OCI-M2 (cell line): Measurements from ENCODE around the gene DHDDS.

Experiments
- DNase-seq: peaks from one replicate; lab custom pipeline; 2025; ENCODE audit not compliant: unreplicated experiment; lab: John Stamatoyannopoulos, UW

The DHDDS gene

GRCh38 chr1:26417111-26417759 lies 14.9 kb upstream of the DHDDS start:
- DNase-seq, result peak; percentile 22

- DNase-seq, result no peak
Observed at GRCh38 chr1:26418865-26419349, 13.2 kb upstream of the DHDDS start.

GRCh38 chr1:26419494-26419893 lies 12.6 kb upstream of the DHDDS start:
- no peak for DNase-seq

- DNase-seq, result no peak
Observed at GRCh38 chr1:26429721-26430120, 2.4 kb upstream of the DHDDS start.

GRCh38 chr1:26432793-26433192 lies 672 bp downstream of the DHDDS start:
- no peak for DNase-seq

- DNase-seq, result no peak
Observed at GRCh38 chr1:26434161-26434752, 2.1 kb downstream of the DHDDS start.

GRCh38 chr1:26438041-26438440 lies 5.9 kb downstream of the DHDDS start:
- no peak for DNase-seq

GRCh38 chr1:26440259-26440658 lies 8.1 kb downstream of the DHDDS start:
- no peak for DNase-seq

- DNase-seq, result no peak
Observed at GRCh38 chr1:26449868-26450267, 17.7 kb downstream of the DHDDS start.

GRCh38 chr1:26450908-26451307 lies 18.8 kb downstream of the DHDDS start:
- DNase-seq, result no peak

GRCh38 chr1:26452459-26453183 lies 20.5 kb downstream of the DHDDS start:
- DNase-seq, result no peak

GRCh38 chr1:26459148-26459547 lies 27.0 kb downstream of the DHDDS start:
- no peak for DNase-seq

- DNase-seq, result no peak
Observed at GRCh38 chr1:26459573-26460031, 27.5 kb downstream of the DHDDS start.

GRCh38 chr1:26468911-26469310 lies 36.8 kb downstream of the DHDDS start:
- no peak for DNase-seq

- no peak for DNase-seq
Observed at GRCh38 chr1:26469558-26469957, 37.4 kb downstream of the DHDDS start.

- no peak for DNase-seq
Observed at GRCh38 chr1:26470878-26471497, 38.9 kb downstream of the DHDDS start.

- DNase-seq, result no peak
Observed at GRCh38 chr1:26471498-26472319, 39.6 kb downstream of the DHDDS start.

GRCh38 chr1:26472320-26472900 lies 40.3 kb downstream of the DHDDS start, which contains the start of gene HMGN2:
TSS of gene HMGN2 (plus strand) at chr1:26472440. CDS start at chr1:26472613, 173 bp downstream.
- no peak for DNase-seq

GRCh38 chr1:26472901-26473845 lies 41.1 kb downstream of the DHDDS start:
- DNase-seq, result peak; percentile 18
